Mononuclear cell (primary cell): Measurements from ENCODE around the gene NRGN. TPM values are rescaled to one million over a fixed set of nuclear protein-coding genes. Genes with fewer than 3 reads are reported as not detected.

Source experiments
- H3K27me3 ChIP-seq: 2 replicates; pipeline ENCODE4 v1.6.0; 2011; ENCODE audit warnings: low read length, control low read depth; ENCODE audit not compliant: insufficient read depth
- H3K4me1 ChIP-seq: 2 replicates; pipeline ENCODE4 v1.5.1; 2011; ENCODE audit warnings: mild to moderate bottlenecking, low read length, control low read depth; ENCODE audit not compliant: insufficient read depth
- H3K4me3 ChIP-seq: 2 replicates; pipeline ENCODE4 v1.5.1; 2011; ENCODE audit warnings: mild to moderate bottlenecking, low read length, moderate library complexity
- H3K9me3 ChIP-seq: 2 replicates; pipeline ENCODE4 v1.5.1; 2011; ENCODE audit warnings: low read depth, mild to moderate bottlenecking, control low read depth, low read length
- total RNA-seq: library from RNA; depleted of rRNA; stranded (reverse); fragments of >200 nt; gene quantifications from one replicate; pipeline ENCODE4 v1.2.3, GENCODE V29; 2012

Gene NRGN
- total RNA-seq, 1 donor: 58.9 TPM

- Histone ChIP-seq H3K9me3 (no peaks in the 10 kb centered on the region), H3K4me3 (no peak overlapping the region), H3K27me3 (no peaks in the 10 kb centered on the region), H3K4me1 (no peaks in the 10 kb centered on the region)
Observed at GRCh38 chr11:124779568-124779967, 39.8 kb downstream of the NRGN start.

DNA sequence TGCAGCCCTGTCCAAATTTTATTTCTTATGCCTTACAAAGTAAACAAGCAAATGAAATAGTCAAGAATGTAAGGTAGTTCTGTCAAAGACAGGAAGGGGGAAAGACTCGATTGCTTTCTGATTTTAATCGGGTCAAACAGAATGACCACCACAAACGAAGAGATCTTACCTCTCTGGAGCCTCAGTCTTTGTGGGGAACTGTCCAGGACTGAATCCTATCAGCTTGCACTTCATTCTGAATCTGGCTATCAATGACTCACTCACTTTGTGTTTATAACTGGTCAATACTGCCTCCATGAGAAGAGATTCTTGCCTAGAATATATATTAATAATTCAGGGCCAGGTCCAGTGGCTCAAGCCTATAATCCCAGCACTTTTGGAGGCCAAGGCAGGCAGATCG lies 43.3 kb downstream of the NRGN start:
- no peak overlapping the region for H3K4me3 ChIP-seq
- no peaks in the 10 kb centered on the region for H3K27me3 ChIP-seq
- no peaks in the 10 kb centered on the region for H3K4me1 ChIP-seq
- H3K9me3 ChIP-seq: no peaks in the 10 kb centered on the region

DNA sequence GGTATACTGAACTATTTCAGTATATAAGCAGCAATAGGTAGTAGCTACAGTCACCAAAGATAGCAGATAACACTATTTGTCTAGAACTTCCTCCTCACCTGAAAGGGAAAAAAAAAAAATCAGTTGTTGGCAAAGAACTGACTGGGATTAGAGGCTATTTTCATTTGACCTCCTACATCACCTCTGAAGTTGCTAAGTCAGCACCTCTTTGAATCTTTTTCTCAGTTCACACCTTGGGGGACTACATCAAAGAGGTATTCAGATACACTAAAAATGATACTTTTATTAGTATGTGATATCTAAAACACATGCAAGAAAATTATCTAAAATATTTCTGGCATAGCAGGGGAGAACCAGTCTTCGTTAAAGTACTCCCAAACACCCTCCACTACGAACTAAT lies 44.3 kb downstream of the NRGN start:
- Histone ChIP-seq H3K27me3 (no peaks in the 10 kb centered on the region), H3K9me3 (no peaks in the 10 kb centered on the region), H3K4me3 (no peak overlapping the region), H3K4me1 (no peaks in the 10 kb centered on the region)

- Histone ChIP-seq H3K4me3 (no peak overlapping the region), H3K27me3 (no peaks in the 10 kb centered on the region), H3K9me3 (no peaks in the 10 kb centered on the region), H3K4me1 (no peaks in the 10 kb centered on the region)
Observed at GRCh38 chr11:124788521-124788920, 48.8 kb downstream of the NRGN start.

DNA sequence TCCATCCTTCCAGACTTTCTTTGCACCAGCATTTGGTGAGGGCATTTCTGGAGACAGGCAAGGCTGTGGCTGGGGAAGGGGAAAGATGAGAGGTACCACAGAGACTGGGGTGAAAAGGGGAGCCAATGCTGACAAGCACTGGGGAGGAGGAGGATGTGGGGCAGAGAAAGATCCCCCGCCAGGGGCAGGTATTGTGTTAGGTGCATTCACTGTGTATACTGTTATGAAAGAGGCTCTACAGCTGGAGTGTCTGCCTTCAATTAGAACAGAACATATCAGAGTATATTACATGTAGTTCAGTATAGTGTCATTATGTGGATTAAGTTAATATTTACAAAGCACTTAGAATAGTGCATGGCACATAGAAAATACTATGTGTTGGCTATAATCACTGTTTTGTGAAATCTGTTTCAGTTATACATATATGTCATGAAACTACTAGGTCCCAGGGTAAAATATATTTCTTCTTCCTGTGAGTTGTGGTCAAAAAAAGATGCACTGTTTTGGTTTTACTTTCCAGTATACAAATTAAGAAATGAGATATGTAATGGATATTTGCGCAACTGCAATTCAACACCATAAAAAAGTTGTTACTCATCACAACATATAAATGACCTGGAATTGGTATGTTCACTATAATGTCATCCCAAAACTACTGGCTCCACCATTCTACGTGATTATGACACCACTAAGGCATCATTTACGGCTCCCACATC lies 52.0 kb downstream of the NRGN start:
- no peak overlapping the region for H3K4me3 ChIP-seq

DNA sequence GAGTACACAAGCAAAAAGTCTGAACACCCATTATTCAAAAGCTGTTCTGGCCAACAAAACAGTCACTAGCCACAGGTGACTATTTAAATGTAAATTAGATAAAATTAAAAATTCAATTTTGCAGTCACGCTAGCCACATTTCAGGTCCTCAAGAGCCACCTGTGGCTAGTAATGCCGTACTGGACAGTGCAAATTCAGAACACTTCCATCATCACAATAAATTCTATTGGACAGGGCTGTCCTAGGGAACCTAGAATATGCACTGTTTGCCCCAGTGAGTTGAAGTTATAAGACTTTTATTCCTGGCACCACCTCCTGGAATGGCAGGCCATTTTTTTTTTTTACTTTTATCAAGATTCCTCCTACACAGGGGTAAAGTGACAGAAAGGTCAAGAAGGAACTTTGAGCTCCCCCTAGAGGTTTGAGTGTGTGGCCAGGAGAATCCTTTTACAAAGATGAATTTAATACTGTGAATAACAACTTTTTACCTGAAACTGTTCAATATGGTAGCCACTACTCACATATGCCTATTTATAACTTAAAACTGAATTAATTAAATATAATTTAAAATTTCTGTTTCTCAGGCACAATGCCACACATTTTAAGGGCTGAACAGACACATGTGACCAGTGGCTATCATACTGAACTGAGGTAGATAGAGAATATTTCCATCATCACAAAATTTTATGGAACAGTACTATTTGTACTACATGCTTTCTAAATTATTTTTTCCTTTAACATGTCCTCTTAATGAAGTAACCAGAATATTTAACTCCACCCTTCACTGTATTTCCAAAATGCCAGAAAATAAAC lies 53.9 kb downstream of the NRGN start:
- no peaks in the 10 kb centered on the region for H3K27me3 ChIP-seq
- H3K9me3 ChIP-seq: no peaks in the 10 kb centered on the region
- no peak overlapping the region for H3K4me3 ChIP-seq
- peaks cover 2% of the 10 kb centered on the region for H3K4me1 ChIP-seq

More for the DNA sequence above, 52.0 kb downstream of the NRGN start:
- Histone ChIP-seq H3K9me3 (no peaks in the 10 kb centered on the region), H3K27me3 (no peaks in the 10 kb centered on the region), H3K4me1 (no peaks in the 10 kb centered on the region)

GRCh38 chr11:124796312-124796711 lies 56.6 kb downstream of the NRGN start:
- peaks cover 3% of the 10 kb centered on the region for H3K27me3 ChIP-seq
- H3K4me1 ChIP-seq: peaks cover 17% of the 10 kb centered on the region
- no peaks in the 10 kb centered on the region for H3K9me3 ChIP-seq
- H3K4me3 ChIP-seq: no peak overlapping the region

Other genes starting within 250 kb of the NRGN start
- not detected for gene OR8B12, start 196.3 kb upstream of the NRGN start, total RNA-seq
- gene OR8A1, start 169.9 kb upstream of the NRGN start, total RNA-seq: not detected
- not detected for gene PANX3, start 128.5 kb upstream of the NRGN start, total RNA-seq
- gene TBRG1, start 117.1 kb upstream of the NRGN start, total RNA-seq: 39.7 TPM
- 4.3 TPM for gene SIAE, start 66.2 kb upstream of the NRGN start, total RNA-seq
- 1.7 TPM for gene SPA17, start 66.0 kb upstream of the NRGN start, total RNA-seq
- gene VSIG2, start 12.3 kb downstream of the NRGN start, total RNA-seq: 0.42 TPM
- 9.4 TPM for gene ESAM, start 22.3 kb downstream of the NRGN start, total RNA-seq
- 3.6 TPM for gene MSANTD2, start 60.5 kb downstream of the NRGN start, total RNA-seq
- gene ROBO3, start 125.5 kb downstream of the NRGN start, total RNA-seq: 6.2 TPM
- gene ROBO4, start 157.9 kb downstream of the NRGN start, total RNA-seq: 0.31 TPM
- gene HEPN1, start 179.3 kb downstream of the NRGN start, total RNA-seq: not detected
- 0.10 TPM for gene HEPACAM, start 196.1 kb downstream of the NRGN start, total RNA-seq
- 1.4 TPM for gene CCDC15, start 214.3 kb downstream of the NRGN start, total RNA-seq